Smooth muscle cell (in vitro differentiated cells): ENCODE results near the gene EDEM3. TPM values are rescaled to one million over a fixed set of nuclear protein-coding genes. Genes with fewer than 3 reads are reported as not detected.
A peak's percentile ranks its signal among the peaks of the same experiment; 100 is the strongest.

ENCODE experiments used
- DNase-seq: peaks from one replicate; lab custom pipeline; 2025; ENCODE audit not compliant: unreplicated experiment; lab: John Stamatoyannopoulos, UW
- H2AFZ ChIP-seq: fragments of 200-600 bp; sonication (generic); 2 replicates; pipeline ENCODE4 v1.6.0; 2016; ENCODE audit warnings: antibody characterized with exemption, low read depth, mild to moderate bottlenecking
- H3F3A ChIP-seq: fragments of 200-600 bp; sonication (generic); 2 replicates; pipeline ENCODE4 v1.6.0; 2017; ENCODE audit warnings: antibody characterized with exemption, low read depth
- H3K27ac ChIP-seq: fragments of 200-600 bp; sonication (generic); 2 replicates; pipeline ENCODE4 v1.5.1; 2016; ENCODE audit warnings: low read depth, mild to moderate bottlenecking
- H3K27me3 ChIP-seq: fragments of 200-600 bp; sonication (generic); 2 replicates; pipeline ENCODE4 v1.6.1; 2016; ENCODE audit warnings: low read depth, mild to moderate bottlenecking
- H3K36me3 ChIP-seq: fragments of 200-600 bp; sonication (generic); 2 replicates; pipeline ENCODE4 v1.5.1; 2016; ENCODE audit warnings: low read depth
- H3K4me1 ChIP-seq: fragments of 200-600 bp; sonication (generic); 2 replicates; pipeline ENCODE4 v1.5.1; 2016; ENCODE audit warnings: low read depth
- H3K4me2 ChIP-seq: fragments of 200-600 bp; sonication (generic); 2 replicates; pipeline ENCODE4 v1.6.0; 2016; ENCODE audit warnings: mild to moderate bottlenecking
- H3K4me3 ChIP-seq: fragments of 200-600 bp; sonication (generic); 2 replicates; pipeline ENCODE4 v1.5.1; 2016; ENCODE audit warnings: mild to moderate bottlenecking
- H3K79me2 ChIP-seq: fragments of 200-600 bp; sonication (generic); 2 replicates; pipeline ENCODE4 v1.6.0; 2016; ENCODE audit warnings: low read depth, mild to moderate bottlenecking
- H3K9ac ChIP-seq: fragments of 200-600 bp; sonication (generic); 2 replicates; pipeline ENCODE4 v1.6.0; 2016; ENCODE audit warnings: low read depth
- H3K9me3 ChIP-seq: fragments of 200-600 bp; sonication (generic); replicated peaks from 2 replicates; pipeline ENCODE4 v1.5.1; 2016; ENCODE audit warnings: low read depth
- H4K20me1 ChIP-seq: fragments of 200-600 bp; sonication (generic); 2 replicates; pipeline ENCODE4 v1.6.0; 2016; ENCODE audit warnings: low read depth
- WGBS: methylation state at CpG from one replicate; pipeline ENCODE4 v1.1.7; 2016; ENCODE audit warnings: low lambda C conversion rate; 5-methylcytosine and 5-hydroxymethylcytosine counted together
- polyA plus RNA-seq: library from polyadenylated mRNA; unstranded; fragments of >200 nt; fragmentation: Nextera tagmentation; extraction: Ambion mirVana; gene quantifications from 2 replicates; pipeline ENCODE4 v1.2.1, GENCODE V29; 2016
- total RNA-seq: library from RNA; depleted of rRNA; stranded (reverse); fragments of >200 nt; gene quantifications from 2 replicates; pipeline ENCODE4 v1.2.3, GENCODE V29; 2014
- TF ChIP-seq, protein P1 (sequence below): fragments of 200-600 bp; sonication (generic); IDR thresholded peaks from 2 replicates; pipeline ENCODE4 v1.5.1; 2017; ENCODE audit warnings: borderline replicate concordance, mild to moderate bottlenecking, antibody characterized with exemption; ENCODE audit not compliant: insufficient read depth, poor library complexity, severe bottlenecking

EDEM3 gene
- total and polyA plus RNA-seq, 2 experiments from 2014 or later = 12.9 to 44.3 TPM

DNA sequence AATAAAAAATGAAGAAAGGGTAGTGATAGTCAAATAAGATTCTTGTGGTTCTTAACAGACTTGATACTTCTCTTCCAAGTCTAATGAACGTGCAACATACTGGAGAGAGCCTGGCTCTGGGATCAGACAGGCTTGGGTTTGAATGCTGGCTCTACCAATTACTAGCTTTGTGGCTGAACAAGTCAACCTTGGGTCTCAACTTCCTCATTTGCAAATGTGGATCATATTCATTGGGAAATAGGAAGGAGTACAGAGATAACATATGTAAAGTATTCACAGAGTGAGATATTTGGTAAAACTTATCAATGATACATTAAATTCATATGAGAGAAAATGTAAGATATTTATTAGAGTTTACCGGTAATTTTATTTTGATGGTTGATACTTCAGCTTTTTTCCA, 2.0 kb downstream of the EDEM3 start:
- Histone ChIP-seq H3K79me2 (peaks cover 34% of the 10 kb centered on the region), H3K4me3 (peak overlapping the region; percentile 82), H4K20me1 (peaks cover 16% of the 10 kb centered on the region), H3K27me3 (no peaks in the 10 kb centered on the region), H3K27ac (no peak overlapping the region), H3K36me3 (no peaks in the 10 kb centered on the region), H3K4me1 (peaks cover 17% of the 10 kb centered on the region), H2AFZ (no peak overlapping the region), H3K9ac (no peak overlapping the region), H3K9me3 (no peaks in the 10 kb centered on the region), H3K4me2 (peak overlapping the region; percentile 96), H3F3A (peaks cover 4% of the 10 kb centered on the region)
- TF ChIP-seq, protein P1, sequence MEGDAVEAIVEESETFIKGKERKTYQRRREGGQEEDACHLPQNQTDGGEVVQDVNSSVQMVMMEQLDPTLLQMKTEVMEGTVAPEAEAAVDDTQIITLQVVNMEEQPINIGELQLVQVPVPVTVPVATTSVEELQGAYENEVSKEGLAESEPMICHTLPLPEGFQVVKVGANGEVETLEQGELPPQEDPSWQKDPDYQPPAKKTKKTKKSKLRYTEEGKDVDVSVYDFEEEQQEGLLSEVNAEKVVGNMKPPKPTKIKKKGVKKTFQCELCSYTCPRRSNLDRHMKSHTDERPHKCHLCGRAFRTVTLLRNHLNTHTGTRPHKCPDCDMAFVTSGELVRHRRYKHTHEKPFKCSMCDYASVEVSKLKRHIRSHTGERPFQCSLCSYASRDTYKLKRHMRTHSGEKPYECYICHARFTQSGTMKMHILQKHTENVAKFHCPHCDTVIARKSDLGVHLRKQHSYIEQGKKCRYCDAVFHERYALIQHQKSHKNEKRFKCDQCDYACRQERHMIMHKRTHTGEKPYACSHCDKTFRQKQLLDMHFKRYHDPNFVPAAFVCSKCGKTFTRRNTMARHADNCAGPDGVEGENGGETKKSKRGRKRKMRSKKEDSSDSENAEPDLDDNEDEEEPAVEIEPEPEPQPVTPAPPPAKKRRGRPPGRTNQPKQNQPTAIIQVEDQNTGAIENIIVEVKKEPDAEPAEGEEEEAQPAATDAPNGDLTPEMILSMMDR = no peak
- DNase-seq = no peak
- 96% methylated on average over 2 of the region's 2 CpGs for WGBS

DNA sequence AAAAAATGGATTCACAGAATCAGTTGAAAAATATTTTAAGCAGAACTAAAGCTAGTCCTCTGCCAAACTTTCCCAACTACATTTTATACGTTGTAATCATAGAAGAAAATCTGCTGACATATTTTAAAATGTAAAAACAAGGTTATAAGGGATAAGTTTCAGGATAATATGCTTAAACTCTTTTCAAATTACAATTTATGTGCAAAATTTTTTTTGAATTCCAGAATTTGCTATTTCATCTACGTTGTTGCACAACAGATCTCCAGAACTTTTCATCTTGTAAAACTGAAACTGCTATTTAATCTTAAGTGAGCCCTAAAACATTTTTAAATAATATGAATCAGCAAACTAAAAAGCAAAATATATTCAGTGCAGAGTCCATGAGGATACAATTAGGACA, 5.9 kb downstream of the EDEM3 start:
- 97% methylated on average over 2 of the region's 2 CpGs for WGBS
- peaks cover 15% of the 10 kb centered on the region for H4K20me1 ChIP-seq
- no peak overlapping the region for H3K9ac ChIP-seq
- H3K4me2 ChIP-seq = no peak overlapping the region
- H2AFZ ChIP-seq = no peak overlapping the region
- TF ChIP-seq, protein P1 = no peak
- H3K4me1 ChIP-seq = peaks cover 9% of the 10 kb centered on the region
- H3K27me3 ChIP-seq = no peaks in the 10 kb centered on the region
- DNase-seq = no peak
- H3K79me2 ChIP-seq = peaks cover 31% of the 10 kb centered on the region
- H3K9me3 ChIP-seq = no peaks in the 10 kb centered on the region
- peaks cover 3% of the 10 kb centered on the region for H3K36me3 ChIP-seq
- H3F3A ChIP-seq = no peaks in the 10 kb centered on the region
- H3K27ac ChIP-seq = no peak overlapping the region
- H3K4me3 ChIP-seq = no peak overlapping the region

DNA sequence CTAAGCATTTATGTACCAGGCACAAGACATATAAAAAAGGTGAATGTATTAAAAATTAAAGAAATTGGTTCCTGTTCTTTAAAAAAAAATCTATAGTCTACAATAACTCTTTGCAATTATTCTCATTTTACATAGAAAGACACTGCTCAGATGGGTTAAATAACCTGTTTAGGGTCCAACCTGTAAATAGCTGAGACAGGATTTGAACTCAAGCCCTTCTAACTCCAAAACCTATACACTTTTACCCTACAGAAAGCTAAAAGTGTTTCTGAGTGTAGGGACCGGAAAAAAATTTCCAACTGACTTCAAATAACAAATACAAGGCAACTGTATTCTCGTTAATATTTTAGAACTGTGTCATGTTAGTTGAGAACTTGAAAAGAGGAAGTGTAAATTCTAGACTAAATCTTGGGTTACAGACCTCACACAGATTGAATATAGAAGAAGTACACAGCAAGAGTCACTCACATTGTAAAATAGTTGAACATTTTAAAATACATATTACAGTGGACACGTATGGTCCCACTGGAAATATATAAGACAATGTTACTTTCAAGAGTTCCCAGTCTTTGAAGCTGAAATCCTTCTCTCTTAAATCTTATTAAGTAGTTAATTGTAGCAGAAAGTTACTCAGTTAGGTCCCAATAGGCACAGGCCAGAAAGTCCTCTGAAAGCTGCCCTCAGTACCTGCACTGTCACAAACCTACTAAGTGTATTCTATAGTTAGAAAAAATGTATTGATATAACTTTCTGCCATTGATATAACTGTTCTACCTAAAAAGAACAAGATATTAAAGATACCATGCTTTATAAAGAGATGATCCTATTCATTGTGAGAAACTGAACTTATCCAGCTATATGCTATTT, 7.3 kb downstream of the EDEM3 start:
- TF ChIP-seq, protein P1 = no peak
- H3K4me2 ChIP-seq = no peak overlapping the region
- no peaks in the 10 kb centered on the region for H3K9me3 ChIP-seq
- 84% methylated on average over 3 of the region's 3 CpGs for WGBS
- no peaks in the 10 kb centered on the region for H3K4me1 ChIP-seq
- peaks cover 6% of the 10 kb centered on the region for H4K20me1 ChIP-seq
- no peaks in the 10 kb centered on the region for H3K27me3 ChIP-seq
- H3K9ac ChIP-seq = no peak overlapping the region
- peaks cover 3% of the 10 kb centered on the region for H3K36me3 ChIP-seq
- no peak for DNase-seq
- no peaks in the 10 kb centered on the region for H3F3A ChIP-seq
- H3K4me3 ChIP-seq = no peak overlapping the region
- H2AFZ ChIP-seq = no peak overlapping the region
- H3K27ac ChIP-seq = no peak overlapping the region
- H3K79me2 ChIP-seq = peaks cover 17% of the 10 kb centered on the region
